Left lobe of liver (tissue), 2 donors: ENCODE results near the gene ZNF443. TPM values are rescaled to one million over a fixed set of nuclear protein-coding genes. Genes with fewer than 3 reads are reported as not detected.
"Not testable (repeated sequence)": the region's sequence is repeated elsewhere in the genome, so short reads cannot be mapped to it uniquely, and the experiment has no call there.

Experiments used
- ATAC-seq: fragments of 200-7000 bp; cut with Tn5 transposase; one replicate; pipeline ENCODE4 v1.9.1; 2020; ENCODE audit warnings: mild to moderate bottlenecking, moderate library complexity
- DNase-seq: peaks from one replicate; pipeline ENCODE4 v3.0.0-alpha.2; 2020; ENCODE audit warnings: low spot score
- total RNA-seq: library from RNA; stranded (reverse); gene quantifications from one replicate; pipeline ENCODE4 v1.2.1, GENCODE V29; 2021
- donor health status: DM: no; HTN: no; CAD: no; lungs with moderate emphysema.
- donor health status: DM: no; HTN: yes; CAD: no.

The ZNF443 gene
- total RNA-seq, 1 donor from 2014 or later: 2.4 TPM

DNA sequence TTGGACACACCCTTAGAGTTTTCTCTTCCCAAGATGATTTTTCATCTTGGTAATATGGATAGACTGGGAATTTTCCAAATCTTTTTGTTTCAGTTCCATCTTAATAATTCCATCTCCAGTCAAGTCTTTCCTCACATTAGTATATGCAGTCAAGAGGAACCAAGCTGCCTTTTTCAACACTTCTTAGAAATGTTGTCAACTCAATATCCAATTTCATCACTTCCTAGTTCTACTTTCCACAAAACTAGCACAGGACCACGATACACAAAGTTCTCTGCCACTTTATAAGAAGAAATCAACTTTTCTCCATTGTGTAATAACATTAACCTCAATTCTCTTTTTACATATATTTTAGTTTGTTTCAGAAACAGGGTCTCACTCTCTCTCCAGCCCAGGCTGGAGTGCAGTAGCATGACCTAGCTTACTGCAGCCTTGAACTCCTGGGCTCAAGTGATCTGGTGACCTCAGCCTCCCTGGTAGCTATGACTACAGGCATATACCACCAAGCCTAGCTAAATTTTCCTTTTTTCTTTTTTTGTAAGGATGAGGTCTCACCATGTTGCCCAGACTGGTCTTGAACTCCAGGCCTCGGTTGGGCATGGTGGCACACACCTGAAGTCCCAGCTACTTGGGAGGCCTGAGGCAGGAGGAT lies 15.5 kb downstream of the ZNF443 start:
- no peak for DNase-seq
- no peak for ATAC-seq

GRCh38 chr19:12417273-12417672 lies 23.5 kb downstream of the ZNF443 start:
- DNase-seq, ATAC-seq: not testable (repeated sequence)

GRCh38 chr19:12411893-12412292 lies 28.9 kb downstream of the ZNF443 start:
- no peak for ATAC-seq
- DNase-seq: no peak

DNA sequence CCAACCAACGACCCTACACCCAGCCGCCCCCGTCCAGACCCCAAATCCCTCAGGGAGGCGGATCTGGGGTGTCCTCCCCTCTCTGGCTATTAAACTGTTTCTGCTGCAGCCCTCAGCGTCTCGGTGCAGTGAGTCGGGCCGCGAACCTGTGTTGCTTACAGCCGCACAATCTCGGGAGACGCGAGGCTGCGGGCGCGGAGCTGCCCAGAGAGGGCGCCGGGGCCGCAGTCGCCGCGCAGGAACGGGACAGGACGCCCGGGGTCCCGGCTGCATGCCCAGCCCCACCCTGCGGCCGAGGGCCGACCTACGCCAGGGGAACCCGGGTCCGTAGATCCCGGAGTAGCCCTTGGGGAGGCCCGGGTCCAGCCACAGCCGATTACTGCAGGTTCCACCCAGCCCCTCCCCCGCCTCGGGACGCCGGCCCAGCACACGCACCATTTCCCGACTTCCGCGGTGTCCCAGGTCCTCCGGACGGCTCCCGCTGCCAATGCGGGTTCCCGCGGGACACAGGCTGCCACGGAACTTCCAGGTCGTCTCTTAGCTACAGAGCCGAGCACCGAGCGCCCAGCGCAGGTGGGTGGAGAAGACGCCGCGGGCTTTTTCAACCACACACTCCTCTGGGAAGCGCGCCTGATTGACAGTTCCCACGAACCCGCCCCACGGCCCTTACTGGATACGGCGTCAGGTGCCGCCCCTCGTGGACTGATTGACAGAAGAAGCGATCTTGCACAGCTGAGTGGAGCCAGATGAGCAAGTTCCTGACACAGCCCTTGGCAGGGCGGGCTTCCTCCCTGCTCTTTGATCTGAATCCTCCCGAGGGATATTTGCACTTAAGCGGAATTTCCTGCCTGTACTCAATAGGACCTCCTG lies 40.0 kb downstream of the ZNF443 start, which contains the start of gene ZNF799:
TSS of gene ZNF799 (minus strand) at position 639 of the 870 bp plus-strand sequence. CDS start at position 438, 201 bp downstream.
- DNase-seq (peak; percentile 99), ATAC-seq (peak; percentile 93)

DNA sequence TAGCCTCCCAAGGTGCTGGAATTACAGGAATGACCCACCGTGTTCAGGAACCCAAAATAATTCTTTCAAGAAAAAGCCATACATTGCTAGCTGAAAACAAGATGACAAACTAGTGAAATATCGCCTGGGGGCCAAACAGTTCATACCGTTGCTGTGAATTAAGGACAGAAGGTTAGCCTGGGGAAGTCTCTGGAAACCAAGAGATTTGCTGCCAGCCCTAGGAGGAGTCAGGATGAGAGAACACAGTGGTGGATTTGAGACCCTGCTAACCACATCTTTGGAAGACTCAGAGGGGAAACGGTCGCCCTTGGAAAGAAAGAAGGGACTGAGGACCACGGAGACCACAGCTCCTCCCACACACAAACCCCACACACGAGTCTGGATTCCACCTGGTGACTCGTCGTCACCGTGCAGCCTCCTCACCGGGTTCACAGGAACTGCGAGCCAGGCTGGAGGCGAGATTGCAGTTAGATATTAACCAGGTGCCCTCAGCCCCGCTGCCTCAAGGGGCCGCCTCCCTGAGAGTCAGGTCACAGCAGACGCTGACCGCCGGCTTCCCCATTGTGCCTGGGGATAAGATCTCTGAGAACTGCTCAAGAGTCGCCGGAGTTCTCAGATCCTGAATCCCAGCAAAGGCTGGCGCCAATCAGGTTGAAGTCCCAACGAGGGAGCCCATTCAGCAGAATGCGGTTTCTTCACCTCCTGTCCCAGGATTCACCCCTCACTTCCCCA lies 40.8 kb downstream of the ZNF443 start:
- DNase-seq (peak; percentile 70), ATAC-seq (peak; percentile 70)

GRCh38 chr19:12391148-12391547 lies 49.7 kb downstream of the ZNF443 start:
- not testable (repeated sequence) for ATAC-seq, DNase-seq

DNA sequence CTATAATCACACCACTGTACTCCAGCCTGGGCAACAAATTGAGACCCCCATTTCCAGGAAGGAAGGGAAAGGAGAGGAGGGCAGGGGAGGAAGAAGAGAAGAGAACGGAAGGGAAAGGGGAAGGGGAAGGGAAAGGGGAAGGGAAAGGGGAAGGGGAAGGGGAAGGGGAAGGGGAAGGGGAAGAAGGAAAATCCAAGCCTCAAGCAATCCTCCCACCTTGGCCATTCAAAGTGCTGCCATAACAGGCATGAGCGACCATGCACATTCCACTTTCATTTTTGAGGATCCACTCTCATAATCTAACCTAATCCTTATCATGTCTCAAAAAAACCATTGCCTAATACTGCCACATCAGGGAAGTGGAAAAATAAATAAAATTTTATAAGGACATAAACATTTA lies 54.5 kb downstream of the ZNF443 start:
- not testable (repeated sequence) for DNase-seq

DNA sequence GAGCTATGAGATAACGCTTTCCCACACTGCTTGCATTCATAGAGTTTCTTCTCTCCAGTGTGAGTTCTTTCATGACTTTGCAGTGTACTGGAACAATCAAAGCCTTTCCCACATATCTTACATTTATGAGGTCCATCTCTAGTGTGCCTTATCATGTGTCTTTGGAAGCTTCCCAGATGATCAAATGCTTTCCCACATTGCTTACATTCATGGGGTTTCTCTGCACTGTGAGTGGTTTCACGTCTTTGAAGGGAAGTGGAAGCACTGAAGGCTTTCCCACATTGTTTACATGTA lies 60.4 kb downstream of the ZNF443 start:
- ATAC-seq (no peak), DNase-seq (no peak)

More for the DNA sequence above, 54.5 kb downstream of the ZNF443 start:
- ATAC-seq: not testable (repeated sequence)

DNA sequence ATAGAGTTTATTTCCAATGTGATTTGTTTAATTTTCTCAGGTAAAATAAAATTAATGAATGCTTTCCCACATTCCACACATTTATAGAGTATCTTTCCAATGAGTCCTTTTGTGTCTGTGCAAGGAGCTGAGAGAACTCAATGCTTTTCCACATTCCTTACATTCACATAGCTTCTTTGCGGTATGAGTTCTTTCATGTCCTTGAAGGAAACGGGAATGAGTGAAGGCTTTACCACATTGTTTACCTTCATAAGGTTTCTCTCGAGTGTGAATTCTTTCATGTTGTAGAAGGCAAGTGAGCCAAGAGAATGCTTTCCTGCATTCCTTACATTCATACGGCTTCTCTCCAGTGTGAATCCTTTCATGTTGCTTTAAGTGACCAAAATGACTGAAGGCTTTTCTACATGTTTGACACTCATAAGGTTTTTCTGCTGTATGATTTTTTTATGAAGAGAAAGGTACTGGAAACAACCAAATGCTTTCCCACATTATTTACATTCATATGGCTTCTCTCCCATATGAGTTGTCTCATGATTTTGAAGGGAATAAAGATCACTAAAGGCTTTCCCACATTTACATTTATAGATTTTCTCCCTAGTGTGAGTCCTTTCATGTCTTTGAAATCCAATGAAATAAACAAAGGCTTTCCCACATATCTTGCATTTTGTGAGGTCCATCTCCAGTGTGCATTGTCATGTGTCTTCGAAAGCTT lies 60.9 kb downstream of the ZNF443 start:
- DNase-seq: no peak
- ATAC-seq: no peak

Other genes with a start within 250 kb of the ZNF443 start
- gene ZNF44, start 146.1 kb downstream of the ZNF443 start, total RNA-seq: 7.6 TPM
- 4.6 TPM for gene ZNF563, start 107.4 kb downstream of the ZNF443 start, total RNA-seq
- gene ZNF442, start 75.3 kb downstream of the ZNF443 start, total RNA-seq: 2.6 TPM
- 3.0 TPM for gene ZNF799, start 39.8 kb downstream of the ZNF443 start, total RNA-seq
- gene ZNF709, start 43.8 kb upstream of the ZNF443 start, total RNA-seq: 0.65 TPM
- 5.3 TPM for gene ZNF564, start 110.5 kb upstream of the ZNF443 start, total RNA-seq
- 3.9 TPM for gene ZNF490, start 169.8 kb upstream of the ZNF443 start, total RNA-seq
- 9.1 TPM for gene ZNF791, start 169.9 kb upstream of the ZNF443 start, total RNA-seq
- gene MAN2B1, start 225.7 kb upstream of the ZNF443 start, total RNA-seq: 54.8 TPM
- 3.8 TPM for gene WDR83, start 225.8 kb upstream of the ZNF443 start, total RNA-seq
- 41.6 TPM for gene DHPS, start 240.9 kb upstream of the ZNF443 start, total RNA-seq
- not detected for gene GNG14, start 247.0 kb upstream of the ZNF443 start, total RNA-seq